GM19035 (cell line): Measurements from ENCODE around the gene IL1RAPL2.
"Not testable (repeated sequence)": the region's sequence is repeated elsewhere in the genome, so short reads cannot be mapped to it uniquely, and the experiment has no call there.

Experiments used
- ATAC-seq: cut with Tn5 transposase; IDR thresholded peaks from one replicate; pipeline ENCODE4 v1.9.1; 2021; ENCODE audit not compliant: unreplicated experiment

The IL1RAPL2 gene

GRCh38 chrX:104565791-104566680 lies at the start of gene IL1RAPL2:
Gene IL1RAPL2, plus strand, starts transcription at chrX:104566199.
- ATAC-seq = no peak

- no peak for ATAC-seq
These were observed 43.6 kb upstream of the IL1RAPL2 start for GRCh38 chrX:104522386-104522785.

- ATAC-seq = no peak
These were observed 42.1 kb upstream of the IL1RAPL2 start for GRCh38 chrX:104523858-104524257.

GRCh38 chrX:104539081-104539480 lies 26.9 kb upstream of the IL1RAPL2 start:
- no peak for ATAC-seq

- not testable (repeated sequence) for ATAC-seq
These were observed 23.6 kb upstream of the IL1RAPL2 start for GRCh38 chrX:104542447-104542846.

GRCh38 chrX:104564335-104564734 lies 1.7 kb upstream of the IL1RAPL2 start:
- no peak for ATAC-seq

- ATAC-seq = no peak
These were observed 887 bp upstream of the IL1RAPL2 start for GRCh38 chrX:104564921-104565703.

GRCh38 chrX:104566681-104567501 lies 892 bp downstream of the IL1RAPL2 start:
- ATAC-seq = no peak

GRCh38 chrX:104567506-104567905 lies 1.5 kb downstream of the IL1RAPL2 start:
- no peak for ATAC-seq

- ATAC-seq = no peak
These were observed 2.4 kb downstream of the IL1RAPL2 start for GRCh38 chrX:104568304-104568915.

GRCh38 chrX:104618106-104618895 lies 52.3 kb downstream of the IL1RAPL2 start:
- no peak for ATAC-seq

GRCh38 chrX:104621781-104622180 lies 55.8 kb downstream of the IL1RAPL2 start:
- no peak for ATAC-seq

- ATAC-seq = no peak
These were observed 75.2 kb downstream of the IL1RAPL2 start for GRCh38 chrX:104641176-104641575.

- ATAC-seq = no peak
These were observed 81.1 kb downstream of the IL1RAPL2 start for GRCh38 chrX:104647084-104647483.

- no peak for ATAC-seq
These were observed 93.2 kb downstream of the IL1RAPL2 start for GRCh38 chrX:104659005-104659744.

GRCh38 chrX:104660092-104660491 lies 94.1 kb downstream of the IL1RAPL2 start:
- ATAC-seq = no peak

GRCh38 chrX:104662694-104663093 lies 96.7 kb downstream of the IL1RAPL2 start:
- no peak for ATAC-seq

GRCh38 chrX:104665691-104666090 lies 99.7 kb downstream of the IL1RAPL2 start:
- ATAC-seq = no peak

GRCh38 chrX:104668550-104668949 lies 102.6 kb downstream of the IL1RAPL2 start:
- ATAC-seq = no peak
